KMS-11 (cell line): Measurements from ENCODE around the gene ADM2.

Experiments
- H2AFZ ChIP-seq: fragments of 200-600 bp; sonication (generic); 2 replicates; pipeline ENCODE4 v1.6.1; 2016; ENCODE audit warnings: antibody characterized with exemption, mixed run types, low read depth
- H3K27ac ChIP-seq: fragments of 200-600 bp; sonication (generic); 2 replicates; pipeline ENCODE4 v1.6.1; 2016; ENCODE audit warnings: mild to moderate bottlenecking, mixed run types
- H3K27me3 ChIP-seq: fragments of 200-600 bp; sonication (generic); 2 replicates; pipeline ENCODE4 v1.6.1; 2017; ENCODE audit warnings: mild to moderate bottlenecking, low read depth, mixed run types, moderate library complexity; ENCODE audit not compliant: insufficient read depth
- H3K36me3 ChIP-seq: fragments of 200-600 bp; sonication (generic); 2 replicates; pipeline ENCODE4 v1.6.1; 2017; ENCODE audit warnings: mild to moderate bottlenecking, mixed run types; ENCODE audit not compliant: insufficient read depth
- H3K4me1 ChIP-seq: fragments of 200-600 bp; sonication (generic); 2 replicates; pipeline ENCODE4 v1.6.1; 2016; ENCODE audit warnings: mild to moderate bottlenecking, low read depth, mixed run types; ENCODE audit not compliant: poor library complexity, severe bottlenecking
- H3K4me2 ChIP-seq: fragments of 200-600 bp; sonication (generic); 2 replicates; pipeline ENCODE4 v1.7.0; 2016; ENCODE audit warnings: mild to moderate bottlenecking, mixed run types
- H3K4me3 ChIP-seq: fragments of 200-600 bp; sonication (generic); IDR thresholded peaks from 2 replicates; pipeline ENCODE4 v1.6.1; 2017; ENCODE audit warnings: low read depth, low read length, mixed read lengths; ENCODE audit not compliant: insufficient read depth
- H3K79me2 ChIP-seq: fragments of 200-600 bp; sonication (generic); 2 replicates; pipeline ENCODE4 v1.6.1; 2016; ENCODE audit warnings: low read depth, mixed run types; ENCODE audit not compliant: insufficient read depth
- H3K9ac ChIP-seq: fragments of 200-600 bp; sonication (generic); 2 replicates; pipeline ENCODE4 v1.6.1; 2016; ENCODE audit warnings: mild to moderate bottlenecking, mixed run types
- H4K20me1 ChIP-seq: fragments of 200-600 bp; sonication (generic); 2 replicates; pipeline ENCODE4 v1.6.1; 2016; ENCODE audit warnings: mild to moderate bottlenecking, mixed run types; ENCODE audit not compliant: insufficient read depth
- TF ChIP-seq, protein P1 (sequence below): fragments of 200-600 bp; sonication (generic); conservative IDR thresholded peaks from 2 replicates; pipeline ENCODE4 v1.6.1; 2017; ENCODE audit warnings: low read depth, mild to moderate bottlenecking, antibody characterized with exemption, low read length, moderate library complexity, mixed read lengths

ADM2 gene

DNA sequence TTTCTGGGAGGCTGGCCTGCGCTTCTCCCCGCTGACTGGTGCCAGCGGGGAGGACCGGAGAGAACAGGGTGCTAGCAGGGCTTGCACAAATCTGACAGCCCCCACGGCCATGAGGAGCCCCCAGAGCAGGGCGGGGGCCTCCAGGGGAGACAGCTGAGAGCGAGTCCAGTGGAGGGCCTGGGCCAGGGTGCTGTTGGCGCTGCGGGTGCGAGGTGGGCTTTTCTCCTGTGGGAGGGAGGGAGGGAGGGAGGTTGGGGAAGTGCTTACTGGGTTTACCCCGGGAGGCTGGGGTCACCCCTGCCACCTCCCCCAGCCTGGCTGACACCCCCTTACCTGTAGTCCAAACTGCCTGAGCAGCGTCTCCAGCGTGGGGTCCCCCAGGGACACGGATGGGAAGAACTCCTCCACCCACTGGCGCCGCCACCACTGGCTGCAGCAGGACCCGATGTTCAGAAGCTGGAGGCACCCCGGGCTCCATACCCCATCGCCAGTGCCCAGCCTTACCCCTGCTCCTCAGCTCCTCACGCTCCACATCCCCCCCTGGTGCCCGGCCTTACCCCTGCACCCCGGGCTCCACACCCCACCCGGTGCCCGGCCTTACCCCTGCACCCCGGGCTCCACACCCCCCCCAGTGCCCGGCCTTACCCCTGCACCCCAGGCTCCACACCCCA lies 22.3 kb downstream of the ADM2 start:
- Histone ChIP-seq H4K20me1 (no peaks in the 10 kb centered on the region), H3K4me1 (no peaks in the 10 kb centered on the region), H3K4me2 (no peak overlapping the region), H3K79me2 (peaks cover 11% of the 10 kb centered on the region), H2AFZ (no peak overlapping the region), H3K27ac (no peak overlapping the region), H3K4me3 (no peak overlapping the region), H3K27me3 (no peaks in the 10 kb centered on the region), H3K36me3 (no peaks in the 10 kb centered on the region), H3K9ac (no peak overlapping the region)
- TF ChIP-seq, protein P1, sequence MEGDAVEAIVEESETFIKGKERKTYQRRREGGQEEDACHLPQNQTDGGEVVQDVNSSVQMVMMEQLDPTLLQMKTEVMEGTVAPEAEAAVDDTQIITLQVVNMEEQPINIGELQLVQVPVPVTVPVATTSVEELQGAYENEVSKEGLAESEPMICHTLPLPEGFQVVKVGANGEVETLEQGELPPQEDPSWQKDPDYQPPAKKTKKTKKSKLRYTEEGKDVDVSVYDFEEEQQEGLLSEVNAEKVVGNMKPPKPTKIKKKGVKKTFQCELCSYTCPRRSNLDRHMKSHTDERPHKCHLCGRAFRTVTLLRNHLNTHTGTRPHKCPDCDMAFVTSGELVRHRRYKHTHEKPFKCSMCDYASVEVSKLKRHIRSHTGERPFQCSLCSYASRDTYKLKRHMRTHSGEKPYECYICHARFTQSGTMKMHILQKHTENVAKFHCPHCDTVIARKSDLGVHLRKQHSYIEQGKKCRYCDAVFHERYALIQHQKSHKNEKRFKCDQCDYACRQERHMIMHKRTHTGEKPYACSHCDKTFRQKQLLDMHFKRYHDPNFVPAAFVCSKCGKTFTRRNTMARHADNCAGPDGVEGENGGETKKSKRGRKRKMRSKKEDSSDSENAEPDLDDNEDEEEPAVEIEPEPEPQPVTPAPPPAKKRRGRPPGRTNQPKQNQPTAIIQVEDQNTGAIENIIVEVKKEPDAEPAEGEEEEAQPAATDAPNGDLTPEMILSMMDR: no peak

DNA sequence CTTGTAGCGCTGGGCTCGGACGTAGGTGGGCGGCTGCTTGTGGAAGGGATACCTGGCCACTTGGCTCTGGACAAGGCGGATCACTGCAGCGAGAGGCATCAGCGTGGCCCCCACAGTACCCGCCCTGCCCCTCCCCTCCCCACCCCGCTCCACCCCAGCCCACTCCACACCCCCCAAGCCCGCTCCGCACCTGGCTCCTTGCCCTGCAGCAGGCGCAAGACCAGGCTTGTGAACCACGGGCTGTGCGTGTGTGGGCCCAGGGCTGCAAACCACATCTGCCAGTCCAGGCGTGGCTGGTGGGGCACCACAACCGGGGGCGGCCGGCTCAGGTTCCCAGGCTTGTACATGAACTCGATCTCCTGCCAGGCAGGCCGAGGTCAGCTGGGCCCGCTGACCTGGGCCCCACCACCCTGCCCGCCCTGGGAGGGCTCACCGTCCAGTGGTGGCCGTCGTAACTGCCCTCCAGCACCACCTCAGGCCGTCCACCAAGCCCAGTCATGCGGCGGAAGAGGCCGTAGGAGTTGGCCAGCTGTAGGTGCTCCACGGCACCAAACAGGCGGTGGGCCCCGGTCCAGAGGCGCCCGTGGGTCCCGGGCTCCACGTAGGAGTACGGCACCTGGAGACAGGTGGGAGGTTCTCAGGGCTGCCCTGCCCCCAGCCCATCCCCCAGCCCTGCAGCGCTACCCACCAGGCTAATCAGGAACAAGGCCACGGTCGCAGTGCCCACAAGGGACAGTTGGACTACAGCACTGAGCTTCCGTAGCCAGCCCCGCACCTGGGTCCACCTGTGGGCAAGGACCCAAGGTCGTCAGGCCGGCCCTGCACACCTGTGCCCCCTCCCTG lies 23.2 kb downstream of the ADM2 start:
- TF ChIP-seq, protein P1: no peak
- Histone ChIP-seq H3K36me3 (no peaks in the 10 kb centered on the region), H3K4me2 (no peak overlapping the region), H3K27me3 (no peaks in the 10 kb centered on the region), H3K9ac (no peak overlapping the region), H3K4me3 (no peak overlapping the region), H4K20me1 (no peaks in the 10 kb centered on the region), H3K79me2 (peaks cover 21% of the 10 kb centered on the region), H2AFZ (no peak overlapping the region), H3K27ac (no peak overlapping the region), H3K4me1 (peaks cover 6% of the 10 kb centered on the region)

DNA sequence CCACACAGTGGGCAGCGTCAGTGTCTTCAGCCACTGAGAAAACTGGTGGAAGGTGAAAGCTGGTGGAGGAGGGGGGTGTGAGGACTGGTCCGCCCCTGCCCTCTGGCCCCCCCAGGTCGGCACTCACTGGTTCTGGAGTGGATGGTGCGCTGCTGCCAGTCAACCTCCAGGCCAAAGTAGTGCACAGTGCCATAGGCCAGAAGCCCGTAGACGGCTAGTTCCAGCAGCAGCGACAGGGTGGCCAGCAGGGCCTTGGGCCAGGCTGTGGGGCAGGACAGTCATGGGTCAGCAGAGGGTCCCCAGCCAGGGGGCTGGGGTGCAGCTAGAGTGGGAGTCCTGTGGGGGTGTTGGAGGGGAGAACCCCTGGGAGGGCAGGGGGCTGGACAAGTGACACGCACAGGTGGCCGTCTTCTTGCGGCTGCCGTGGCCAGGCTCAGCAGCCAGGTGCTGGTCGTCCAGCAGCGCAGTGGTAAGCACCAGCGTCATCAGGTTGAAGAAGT lies 24.0 kb downstream of the ADM2 start:
- TF ChIP-seq, protein P1: no peak
- Histone ChIP-seq H3K27me3 (no peaks in the 10 kb centered on the region), H3K27ac (no peak overlapping the region), H3K4me3 (no peak overlapping the region), H2AFZ (no peak overlapping the region), H3K4me1 (peaks cover 7% of the 10 kb centered on the region), H3K9ac (no peak overlapping the region), H3K4me2 (no peak overlapping the region), H4K20me1 (no peaks in the 10 kb centered on the region), H3K79me2 (peaks cover 28% of the 10 kb centered on the region), H3K36me3 (no peaks in the 10 kb centered on the region)

DNA sequence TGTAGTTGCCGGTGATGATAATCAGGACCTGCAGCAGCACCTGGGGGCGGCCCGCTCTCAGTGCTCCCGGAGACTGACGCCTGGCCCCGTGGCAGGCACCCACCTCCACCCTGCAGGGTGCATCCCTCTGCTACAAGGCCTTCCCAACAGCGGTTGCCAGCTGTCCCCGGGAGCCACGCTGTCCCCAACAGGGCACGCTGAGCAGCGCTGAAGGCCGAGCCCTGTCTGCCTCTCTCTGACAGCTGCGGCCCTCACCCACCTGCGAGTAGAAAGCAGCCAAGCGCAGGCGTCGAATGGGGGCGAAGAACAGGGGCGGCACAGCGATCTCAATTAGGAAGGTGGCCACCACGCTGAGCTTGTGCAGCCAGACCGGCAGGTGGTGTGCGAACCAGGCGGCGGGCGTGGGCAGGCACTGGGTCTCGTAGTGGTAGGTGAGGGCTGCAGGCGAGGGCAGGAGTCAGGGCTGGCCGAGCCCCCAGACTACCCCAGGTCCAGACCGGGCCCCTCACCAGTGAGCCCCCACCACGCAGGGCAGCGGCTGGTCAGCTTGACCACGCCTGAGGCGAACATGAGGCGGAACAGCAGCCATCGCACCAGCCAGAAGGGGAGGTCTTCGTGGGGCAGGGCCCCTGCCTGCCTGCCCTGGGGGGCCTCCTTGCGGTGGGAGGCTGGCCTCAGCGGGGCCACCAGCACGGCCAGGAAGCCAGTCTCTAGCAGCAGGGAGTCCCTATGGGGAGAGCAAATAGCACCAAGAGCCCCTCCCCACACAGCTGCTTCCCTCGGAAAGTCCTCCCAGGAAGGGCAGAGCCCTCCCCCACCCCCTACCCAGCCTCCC lies 24.6 kb downstream of the ADM2 start:
- peaks cover 7% of the 10 kb centered on the region for H3K4me1 ChIP-seq
- H3K27me3 ChIP-seq: no peaks in the 10 kb centered on the region
- H3K9ac ChIP-seq: no peak overlapping the region
- H3K79me2 ChIP-seq: peaks cover 33% of the 10 kb centered on the region
- H3K36me3 ChIP-seq: no peaks in the 10 kb centered on the region
- H3K4me2 ChIP-seq: peak overlapping the region; percentile 51; the same call in 1 of the 2 replicates
- no peaks in the 10 kb centered on the region for H4K20me1 ChIP-seq
- no peak overlapping the region for H2AFZ ChIP-seq
- TF ChIP-seq, protein P1: no peak
- H3K4me3 ChIP-seq: no peak overlapping the region
- no peak overlapping the region for H3K27ac ChIP-seq
